K562 (cell line): ENCODE data around the gene CTPS2. TPM values are rescaled to one million over a fixed set of nuclear protein-coding genes. Genes with fewer than 3 reads are reported as not detected.
"Not testable (repeated sequence)": the region's sequence is repeated elsewhere in the genome, so short reads cannot be mapped to it uniquely, and the experiment has no call there.

Experiments
- ATAC-seq: fragments of 200-7000 bp; cut with Tn5 transposase; 3 replicates; pipeline ENCODE4 v1.9.1; 2020; ENCODE audit warnings: moderate library complexity
- BruUV-seq: library from RNA; stranded (reverse); fragments of 400-500 nt; replicated peaks from 2 replicates; lab custom pipeline; 2021; lab: Mats Ljungman, UMichigan
- CTCF ChIA-PET: fragments of 300-600 bp; formaldehyde crosslinking; extraction: SDS; loops from one replicate; lab custom pipeline; 2021; ENCODE audit warnings: low intra/inter-chr PET ratio; lab: Yijun Ruan, JAX
- POLR2A ChIA-PET: fragments of 300-600, 350-650 bp; sonication (Branson Sonifier 250); formaldehyde crosslinking; extraction: SDS; loops from one replicate; lab custom pipeline; 2021; ENCODE audit warnings: antibody characterized with exemption, inconsistent platforms; lab: Yijun Ruan, JAX
- DNase-seq, 4 experiments: peaks; one replicate each; pipeline versions ENCODE4 v3.0.0 to v3.0.0-alpha.2; 2011 to 2018; ENCODE audit warnings: low spot score in 3 of 4, mixed read lengths in 3 of 4; ENCODE audit errors: extremely low read depth in 1 of 4
- FAIRE-seq: peaks from 2 replicates; lab custom pipeline; 2011; peaks lifted over from hg19 to GRCh38; lab: Jason Lieb, UNC
- H2AFZ ChIP-seq: 2 replicates; pipeline ENCODE4 v1.6.0; 2011; ENCODE audit warnings: low read depth, low read length, control low read depth, inconsistent platforms
- H3K27ac ChIP-seq: fragments of 200-600 bp; 3 replicates; pipeline ENCODE4 v1.8.0; 2011; ENCODE audit warnings: low read depth, mild to moderate bottlenecking, control low read depth, inconsistent platforms, low read length, moderate library complexity, mixed read lengths; ENCODE audit errors: extremely low read depth
- H3K27me3 ChIP-seq, 2 experiments: fragments of 300-600 bp in 1 of 2; 2 replicates in 1 of 2; 3 replicates in 1 of 2; pipeline versions ENCODE4 v1.6.0 to v1.8.0; 2011; ENCODE audit warnings: inconsistent platforms in 2 of 2, low read length in 2 of 2, mild to moderate bottlenecking in 1 of 2, mixed read lengths in 1 of 2, moderate library complexity in 1 of 2; ENCODE audit not compliant: control insufficient read depth in 2 of 2, insufficient read depth in 2 of 2
- H3K36me3 ChIP-seq: fragments of 300-600 bp; 3 replicates; pipeline ENCODE4 v1.8.0; 2011; ENCODE audit warnings: mild to moderate bottlenecking, low read length, inconsistent platforms; ENCODE audit not compliant: control insufficient read depth, insufficient read depth
- H3K4me1 ChIP-seq, 2 experiments: fragments of 200-600 bp in 1 of 2; replicated peaks in 1 of 2; 2 replicates in 1 of 2; 3 replicates in 1 of 2; pipeline versions ENCODE4 v1.5.1 to v1.8.0; 2011; ENCODE audit warnings: inconsistent platforms in 2 of 2, low read length in 2 of 2, mild to moderate bottlenecking in 1 of 2, mixed read lengths in 1 of 2, moderate library complexity in 1 of 2; ENCODE audit not compliant: control insufficient read depth in 2 of 2, insufficient read depth in 2 of 2
- H3K4me2 ChIP-seq: 2 replicates; pipeline ENCODE4 v1.6.1; 2011; ENCODE audit warnings: low read length, control low read depth, inconsistent platforms, mixed read lengths; ENCODE audit not compliant: insufficient read depth
- H3K4me3 ChIP-seq: fragments of 200-600 bp; sonication (generic), shearing (Covaris generic); 2 replicates; pipeline ENCODE4 v1.5.1; 2016; ENCODE audit warnings: control low read depth, inconsistent platforms
- H3K79me2 ChIP-seq: fragments of 200-600 bp; 3 replicates; pipeline ENCODE4 v1.8.0; 2011; ENCODE audit warnings: low read length, inconsistent platforms; ENCODE audit not compliant: control insufficient read depth, insufficient read depth
- H3K9ac ChIP-seq, 2 experiments: 2 replicates each; pipeline versions ENCODE4 v1.6.0 to v1.6.1; 2011; ENCODE audit warnings: low read depth in 2 of 2, low read length in 2 of 2, control low read depth in 1 of 2, inconsistent platforms in 1 of 2, mild to moderate bottlenecking in 1 of 2, mixed read lengths in 1 of 2; ENCODE audit not compliant: insufficient read depth in 1 of 2
- H3K9me1 ChIP-seq: one replicate; pipeline ENCODE4 v1.6.0; 2011; ENCODE audit warnings: inconsistent platforms, mild to moderate bottlenecking, low read length, moderate library complexity; ENCODE audit not compliant: control insufficient read depth, insufficient read depth
- H3K9me3 ChIP-seq: replicated peaks from 2 replicates; pipeline ENCODE4 v1.5.1; 2011; ENCODE audit warnings: low read depth, low read length, inconsistent platforms; ENCODE audit not compliant: control insufficient read depth, insufficient read depth
- H4K20me1 ChIP-seq: replicated peaks from 2 replicates; pipeline ENCODE4 v1.6.1; 2011; ENCODE audit warnings: low read length, inconsistent platforms, mixed read lengths; ENCODE audit not compliant: control insufficient read depth, insufficient read depth
- FOXK1 ChIP-seq: sonication (generic); formaldehyde crosslinking; IDR thresholded peaks from 2 replicates; pipeline ENCODE4 v1.8.0; 2022; ENCODE audit warnings: missing genetic modification reagents, mild to moderate bottlenecking, borderline replicate concordance
- HIVEP1 ChIP-seq: fragments of 250-450 bp; sonication (Bioruptor Pico); IDR thresholded peaks from 2 replicates; pipeline ENCODE4 v1.4.0; 2020; ENCODE audit warnings: mild to moderate bottlenecking
- ZNF24 ChIP-seq: fragments of 450-650 bp; IDR thresholded peaks from 2 replicates; pipeline ENCODE4 v1.6.1; 2016
- ZNF592 ChIP-seq: fragments of 450-650 bp; IDR thresholded peaks from 2 replicates; pipeline ENCODE4 v1.6.1; 2017; ENCODE audit warnings: antibody characterized with exemption, mild to moderate bottlenecking
- WGBS: fragments of 100-300 bp; shearing (Covaris generic); methylation state at CpG from one replicate; pipeline ENCODE4 v1.1.6; 2016; ENCODE audit warnings: low coverage, mixed read lengths; ENCODE audit not compliant: insufficient coverage; ENCODE audit errors: missing lambda C conversion rate; 5-methylcytosine and 5-hydroxymethylcytosine counted together
- in situ Hi-C: fragments of 300-500 bp; cut with MboI; formaldehyde crosslinking; loops from 4 replicates; pipeline ENCODE4 v1.15.0; 2018; ENCODE audit warnings: inconsistent platforms, mixed read lengths
- intact Hi-C: fragments of 100-400 bp; cut with micrococcal nuclease; formaldehyde crosslinking; loops from 2 replicates; pipeline ENCODE4 v1.14.2; 2022
- polyA plus RNA-seq, 8 experiments: library from polyadenylated mRNA; depleted of rRNA in 4 of 8; stranded (reverse) in 5 of 8; unstranded in 3 of 8; fragments of >200 nt; fragmentation: Nextera tagmentation in 2 of 8; fragmentation: Illumina TruSeq in 1 of 8; extraction: Ambion mirVana in 2 of 8; extraction: Trizol in 1 of 8; gene quantifications; 2 replicates each; pipeline versions ENCODE4 v1.2.1 to v1.2.3, GENCODE V29; 2011 to 2014; ENCODE audit warnings: inconsistent platforms in 1 of 8, missing spikeins in 1 of 8
- total RNA-seq, 7 experiments: library from RNA; depleted of rRNA in 6 of 7; stranded (reverse); fragments of >200 nt in 6 of 7; fragmentation: Illumina TruSeq in 2 of 7; extraction: Trizol in 2 of 7; gene quantifications; 2 replicates each; pipeline versions ENCODE4 v1.2.1 to v1.2.3, GENCODE V29; 2011 to 2021; ENCODE audit warnings: low replicate concordance in 1 of 7

The CTPS2 gene
- total and polyA plus RNA-seq, 9 of the 15 experiments (the other 6 are each of a cell fraction or from before 2014, with no cell fraction given) = 5.4 to 19.5 (median 14.1) TPM

GRCh38 chrX:16712548-16713155 lies at the start of gene CTPS2 (continued):
- 0 out of 2 replicates have a peak, but pooled peaks have one; percentile 28 for TF ChIP-seq ZNF592
- TF ChIP-seq HIVEP1 = no peak
- no peak for TF ChIP-seq FOXK1

- in situ Hi-C loops, ATAC-seq: not testable (repeated sequence)
- H3K36me3 ChIP-seq = peaks cover 27% of the 10 kb centered on the region
- WGBS = 69% methylated on average over 4 of the region's 4 CpGs
- TF ChIP-seq ZNF24 = peak; percentile 84
- TF ChIP-seq, all 486 proteins: peak for 1; not testable (repeated sequence) for 485
- H3K27me3 ChIP-seq, CTCF ChIA-PET, BruUV-seq, H3K4me3 ChIP-seq, H3K27ac ChIP-seq, intact Hi-C loops, FAIRE-seq, H3K4me2 ChIP-seq, H3K9ac ChIP-seq, H3K9me1 ChIP-seq, H3K4me1 ChIP-seq, H3K79me2 ChIP-seq, H2AFZ ChIP-seq, H3K9me3 ChIP-seq, DNase-seq, H4K20me1 ChIP-seq: not testable (repeated sequence)
- POLR2A ChIA-PET = interaction anchor here (2.7 kb wide), 1 partner anchor 10 kb away, joined by 9 read pairs; no protein-coding TSS in a partner anchor
These were observed 49.0 kb upstream of the CTPS2 start for GRCh38 chrX:16761500-16761899.
